HG02759 (cell line): Measurements from ENCODE around the gene C14orf93.

Experiments
- ATAC-seq: cut with Tn5 transposase; IDR thresholded peaks from one replicate; pipeline ENCODE4 v1.9.1; 2021; ENCODE audit warnings: mild to moderate bottlenecking, moderate library complexity; ENCODE audit not compliant: unreplicated experiment

Gene C14orf93

DNA sequence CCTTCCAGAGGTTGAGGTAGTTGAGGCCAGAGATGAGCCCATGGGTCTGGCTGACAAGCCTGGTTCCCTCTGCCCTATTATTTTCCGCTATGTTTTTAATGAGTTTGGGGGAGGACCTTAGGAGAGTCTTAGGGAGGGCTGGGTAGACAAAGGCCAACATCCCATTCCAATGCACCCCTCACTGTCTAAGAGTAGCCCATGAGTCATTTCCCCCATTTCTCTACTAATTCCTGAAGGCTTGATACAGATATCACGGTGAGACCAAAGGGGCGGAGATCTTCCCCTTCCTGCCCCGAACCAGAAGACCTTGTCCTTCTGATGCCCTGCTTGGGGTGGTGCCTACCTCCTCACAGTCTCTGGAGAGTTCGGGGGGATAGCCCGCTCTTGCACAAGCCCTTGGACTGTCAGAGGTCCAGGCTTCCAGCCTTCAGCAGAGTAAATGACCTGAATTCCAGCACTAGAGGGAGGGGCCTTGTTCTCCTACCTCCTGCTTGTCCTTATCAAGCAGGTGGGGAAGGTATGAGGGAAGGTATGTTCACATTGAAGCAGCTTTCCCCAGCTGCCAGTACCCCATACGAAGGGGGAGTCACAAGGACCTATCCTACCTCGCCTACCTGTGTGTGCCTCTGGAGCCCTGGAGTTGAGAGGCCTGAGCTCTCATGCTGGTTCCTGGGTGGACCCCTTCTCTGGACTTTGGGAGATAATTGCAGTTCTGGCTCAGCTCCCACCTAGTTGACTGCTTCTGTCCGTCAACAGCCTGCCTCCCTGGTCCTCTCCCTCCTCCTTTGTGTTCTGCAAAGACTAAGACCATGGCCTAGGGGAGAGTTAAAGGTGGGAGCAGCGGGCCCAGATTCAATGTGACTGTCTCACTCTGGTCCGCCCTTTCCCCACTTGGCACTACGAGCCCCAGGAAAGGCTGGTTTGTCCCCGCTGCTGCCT lies 35.7 kb upstream of the C14orf93 start:
- ATAC-seq: no peak

DNA sequence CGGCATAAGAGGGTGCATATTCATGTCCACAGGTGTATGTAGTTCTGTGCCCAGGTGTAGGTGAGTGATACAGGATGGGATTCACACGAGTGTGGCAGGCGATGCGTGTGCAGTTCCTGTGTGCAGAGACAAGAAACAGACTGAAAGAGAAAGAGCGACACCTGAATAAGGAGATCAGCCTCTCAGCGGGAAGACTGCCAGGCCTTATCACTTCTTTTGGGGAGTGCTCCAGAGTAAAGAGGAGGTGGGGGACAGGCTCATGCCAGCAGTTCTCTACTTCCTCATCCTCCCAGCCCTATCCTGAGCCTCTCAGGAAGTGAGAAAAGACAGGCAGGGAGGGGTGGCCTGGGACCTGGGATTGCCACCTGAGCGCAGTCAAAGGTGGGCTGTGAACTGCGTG lies 34.9 kb upstream of the C14orf93 start:
- no peak for ATAC-seq

DNA sequence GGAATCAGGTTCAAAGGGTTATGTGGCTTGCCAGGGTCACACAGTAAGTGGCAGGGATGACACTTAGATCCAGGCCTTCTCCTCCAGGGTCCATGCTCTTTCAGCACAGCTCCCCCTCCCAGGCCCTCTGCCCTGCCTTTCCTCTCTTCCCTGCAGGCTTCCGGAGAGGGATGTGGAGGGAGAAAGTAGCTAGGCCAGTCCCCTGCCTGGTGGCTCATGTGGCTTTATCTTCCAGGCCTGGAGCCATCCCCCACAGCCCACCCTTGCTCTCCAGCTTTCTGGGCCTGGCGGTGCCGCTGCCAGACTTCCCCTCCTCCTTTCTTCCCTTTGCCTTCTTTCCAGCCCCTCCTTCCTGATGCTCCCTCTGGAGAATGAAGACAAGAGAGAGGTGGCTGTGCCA lies 33.8 kb upstream of the C14orf93 start:
- ATAC-seq: no peak

DNA sequence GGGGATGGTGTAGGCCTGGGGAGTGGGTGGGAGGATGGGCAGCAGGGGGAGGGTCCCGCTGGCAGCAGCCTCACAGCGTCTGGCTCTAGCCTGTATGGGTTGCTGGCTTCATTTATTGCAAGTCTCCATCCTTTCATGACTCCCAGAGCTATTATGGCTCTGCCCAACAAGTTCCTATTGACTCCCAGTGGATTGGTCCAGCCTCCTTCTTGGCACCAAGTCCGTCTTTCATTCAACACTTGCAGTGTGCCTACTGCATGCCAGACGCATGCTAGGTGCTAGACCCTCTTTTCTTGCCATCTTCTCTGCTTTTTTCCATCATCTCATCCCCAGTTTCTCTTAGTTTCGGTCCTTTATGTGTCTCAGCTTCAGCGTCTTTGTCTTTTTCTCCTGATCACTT lies 33.2 kb upstream of the C14orf93 start:
- no peak for ATAC-seq

DNA sequence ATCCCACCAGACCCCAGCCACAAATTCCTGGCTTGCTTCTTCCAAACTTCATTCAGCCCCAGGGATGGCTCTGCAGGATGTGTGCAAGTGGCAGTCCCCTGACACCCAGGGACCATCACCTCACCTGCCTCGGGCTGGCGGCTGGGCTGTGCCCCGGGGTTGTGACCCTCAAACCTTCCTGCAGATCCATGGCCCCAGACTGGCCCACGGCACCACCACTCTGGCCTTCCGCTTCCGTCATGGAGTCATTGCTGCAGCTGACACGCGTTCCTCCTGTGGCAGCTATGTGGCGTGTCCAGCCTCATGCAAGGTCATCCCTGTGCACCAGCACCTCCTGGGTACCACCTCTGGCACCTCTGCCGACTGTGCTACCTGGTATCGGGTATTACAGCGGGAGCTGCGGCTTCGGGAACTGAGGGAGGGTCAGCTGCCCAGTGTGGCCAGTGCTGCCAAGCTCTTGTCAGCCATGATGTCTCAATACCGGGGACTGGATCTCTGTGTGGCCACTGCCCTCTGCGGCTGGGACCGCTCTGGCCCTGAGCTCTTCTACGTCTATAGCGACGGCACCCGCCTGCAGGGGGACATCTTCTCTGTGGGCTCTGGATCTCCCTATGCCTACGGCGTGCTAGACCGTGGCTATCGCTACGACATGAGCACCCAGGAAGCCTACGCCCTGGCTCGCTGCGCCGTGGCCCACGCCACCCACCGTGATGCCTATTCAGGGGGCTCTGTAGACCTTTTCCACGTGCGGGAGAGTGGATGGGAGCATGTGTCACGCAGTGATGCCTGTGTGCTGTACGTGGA lies 32.4 kb upstream of the C14orf93 start, which contains the start of gene PSMB11:
Gene PSMB11 (plus strand): TSS at position 51 of the 804 bp plus-strand sequence. CDS start 14 bp downstream, at position 65.
- ATAC-seq: no peak

DNA sequence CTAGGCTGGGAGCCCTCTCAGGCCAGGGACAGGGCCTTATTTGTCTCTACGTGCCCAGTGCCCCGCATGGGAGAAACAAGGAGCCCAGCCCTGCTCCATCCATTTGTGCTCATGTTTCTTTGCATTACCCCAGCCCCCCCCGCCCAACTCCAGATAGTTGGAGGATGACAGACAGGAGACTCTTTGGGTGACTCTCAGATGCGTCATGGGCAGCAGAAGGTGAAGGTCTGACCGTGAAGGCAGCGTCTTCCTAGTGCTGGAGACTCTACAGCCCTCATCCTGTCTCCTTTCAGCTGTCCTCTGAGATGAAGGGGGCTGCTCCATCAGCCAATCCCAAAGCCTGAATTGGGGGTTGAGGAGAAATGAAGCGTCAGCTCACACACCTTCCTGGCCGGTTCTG lies 31.8 kb upstream of the C14orf93 start:
- no peak for ATAC-seq

DNA sequence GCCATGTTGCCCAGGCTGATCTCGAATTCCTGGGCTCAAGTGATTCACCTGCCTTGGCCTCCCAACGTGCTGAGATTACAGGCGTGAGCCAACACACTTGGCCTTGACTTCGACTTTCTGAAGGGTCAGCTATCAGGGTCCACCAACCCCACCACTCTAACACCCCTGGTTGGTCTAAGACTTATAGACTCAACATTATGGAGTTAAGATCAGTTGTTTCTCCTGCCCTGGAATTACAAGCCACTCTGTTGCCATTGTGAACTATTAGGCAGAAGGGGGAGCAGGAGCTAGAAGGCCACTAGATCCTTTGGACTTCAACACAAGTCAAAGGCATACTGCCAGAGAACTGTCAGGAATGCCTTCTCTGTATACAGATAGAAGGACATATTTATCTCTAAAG lies 30.2 kb upstream of the C14orf93 start:
- no peak for ATAC-seq

DNA sequence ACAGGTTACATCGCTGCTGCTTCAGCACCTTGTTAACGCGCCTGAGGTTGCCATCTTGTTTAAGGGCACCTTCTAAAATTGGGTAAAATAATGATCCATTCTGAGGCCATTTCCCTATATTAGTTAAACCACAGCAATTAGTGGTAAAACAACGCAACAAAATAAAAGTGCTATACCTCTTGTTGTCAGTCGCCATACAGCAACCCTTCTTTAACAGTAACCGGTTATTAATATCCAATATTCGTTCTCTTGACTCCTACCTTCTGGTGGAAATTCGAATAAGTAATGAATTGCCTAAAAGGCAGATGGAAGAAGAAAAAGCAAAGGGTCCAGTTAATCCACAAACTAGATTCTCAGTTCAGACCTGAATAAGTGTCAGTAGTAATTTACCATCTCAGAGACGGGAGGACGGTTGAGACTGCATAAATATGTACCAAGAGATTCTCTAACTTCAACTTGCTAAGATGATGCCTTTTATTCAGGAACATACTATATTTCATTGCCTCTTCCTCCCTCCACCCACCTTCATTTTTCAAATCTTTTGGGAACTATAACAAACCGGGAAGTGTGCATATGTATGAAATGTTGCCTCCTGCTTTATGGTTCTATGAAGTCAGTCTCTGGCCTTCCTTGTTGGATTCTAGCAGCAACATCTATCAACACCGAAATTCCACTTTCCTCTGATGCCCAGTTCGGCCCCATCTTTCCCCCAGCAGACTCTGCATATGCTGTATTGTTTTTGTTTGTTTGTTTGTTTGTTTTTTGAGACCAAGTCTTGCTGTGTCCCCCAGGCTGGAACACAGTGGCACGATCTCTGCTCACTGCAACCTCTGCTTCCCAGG lies 25.6 kb upstream of the C14orf93 start:
- ATAC-seq: no peak

DNA sequence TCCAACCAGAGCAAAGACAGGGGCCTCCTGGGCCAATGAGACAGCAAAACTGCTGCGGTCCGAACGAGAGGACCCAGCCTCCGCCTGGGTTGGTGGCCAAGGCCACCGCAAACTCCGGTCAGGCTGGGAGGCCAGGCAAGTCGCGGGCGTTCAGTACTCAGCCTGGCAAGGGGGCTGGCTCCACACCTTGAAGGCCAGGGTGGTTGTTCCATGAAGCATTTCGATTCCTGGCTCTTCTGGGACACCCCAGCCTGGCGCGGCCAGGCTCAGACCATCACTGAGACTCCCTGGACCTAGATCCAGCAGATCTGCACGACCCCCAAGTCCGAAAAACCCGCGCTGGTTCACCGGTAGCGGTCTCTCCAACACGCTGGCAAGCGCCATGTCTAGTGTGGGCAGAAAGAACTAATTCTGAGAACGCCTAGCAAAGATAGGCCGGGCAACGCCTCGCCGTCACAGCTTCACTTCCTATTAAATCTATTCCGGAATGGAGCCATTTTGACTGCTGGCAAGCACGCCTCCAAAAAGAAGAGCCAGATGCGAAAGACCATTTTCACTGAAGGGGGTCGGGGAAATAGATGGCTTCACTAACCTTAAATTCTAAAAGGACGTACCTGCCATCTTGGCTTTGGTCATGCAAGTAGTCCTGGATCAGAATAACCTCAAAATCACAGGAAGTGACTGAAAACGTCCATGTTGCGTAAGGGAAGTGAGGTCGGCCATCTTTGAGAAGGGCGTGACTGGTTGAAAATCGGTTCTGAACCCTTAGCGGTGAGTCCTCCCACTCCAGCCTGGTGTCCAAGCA lies 24.8 kb upstream of the C14orf93 start, which contains the start of gene PSMB5:
Gene PSMB5 (minus strand): TSS at position 403 of the 805 bp plus-strand sequence. CDS start 19 bp downstream, at position 384.
- ATAC-seq: peak; percentile 93

DNA sequence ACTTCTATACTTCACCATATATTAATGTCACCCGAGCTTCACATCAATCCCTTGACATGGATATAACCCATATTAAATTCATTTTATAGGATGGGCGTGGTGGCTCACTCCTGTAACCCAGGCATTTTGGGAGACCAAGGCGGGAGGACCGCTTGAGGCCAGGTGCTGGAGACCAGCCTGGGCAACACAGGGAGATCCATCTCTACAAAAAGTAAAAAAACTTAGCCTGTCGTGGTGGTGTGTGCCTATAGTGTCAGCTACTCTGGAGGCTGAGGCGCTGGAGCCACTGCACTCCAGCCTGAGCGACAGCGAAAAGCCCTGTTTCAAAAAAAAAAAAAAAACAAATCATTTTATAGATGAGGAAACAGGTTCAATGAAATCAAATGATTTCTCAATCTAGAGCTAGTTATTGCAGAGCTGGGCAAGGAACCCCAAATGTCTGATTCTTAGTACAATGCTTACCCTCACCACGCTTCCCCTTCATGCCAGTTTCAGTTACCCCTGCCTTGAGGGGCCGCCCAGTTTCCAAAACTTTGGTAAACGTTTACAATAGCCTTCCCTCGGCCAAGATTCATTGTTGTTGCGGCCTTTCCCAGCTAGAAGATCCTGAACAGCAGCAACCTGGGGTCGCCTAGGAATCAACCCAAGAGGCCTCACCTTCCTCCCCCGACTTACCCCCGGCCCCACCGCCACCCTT lies 24.0 kb upstream of the C14orf93 start:
- ATAC-seq: no peak

DNA sequence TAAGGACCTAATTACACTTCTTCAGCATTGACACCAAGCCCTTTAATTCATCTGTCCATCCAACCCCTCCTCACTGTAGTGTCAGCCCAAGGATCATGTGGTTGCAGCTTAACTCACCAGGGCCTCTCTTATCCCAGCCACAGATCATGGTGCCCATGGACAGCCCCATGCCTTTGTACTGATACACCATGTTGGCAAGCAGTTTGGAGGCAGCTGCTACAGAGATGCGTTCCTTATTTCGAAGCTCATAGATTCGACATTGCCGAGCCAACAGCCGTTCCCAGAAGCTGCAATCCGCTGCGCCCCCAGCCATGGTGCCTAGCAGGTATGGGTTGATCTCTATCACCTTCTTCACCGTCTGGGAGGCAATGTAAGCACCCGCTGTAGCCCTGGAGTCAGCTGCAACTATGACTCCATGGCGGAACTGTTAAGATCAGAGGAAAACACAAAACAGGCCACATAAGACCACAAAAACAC lies 23.3 kb upstream of the C14orf93 start:
- ATAC-seq: no peak

DNA sequence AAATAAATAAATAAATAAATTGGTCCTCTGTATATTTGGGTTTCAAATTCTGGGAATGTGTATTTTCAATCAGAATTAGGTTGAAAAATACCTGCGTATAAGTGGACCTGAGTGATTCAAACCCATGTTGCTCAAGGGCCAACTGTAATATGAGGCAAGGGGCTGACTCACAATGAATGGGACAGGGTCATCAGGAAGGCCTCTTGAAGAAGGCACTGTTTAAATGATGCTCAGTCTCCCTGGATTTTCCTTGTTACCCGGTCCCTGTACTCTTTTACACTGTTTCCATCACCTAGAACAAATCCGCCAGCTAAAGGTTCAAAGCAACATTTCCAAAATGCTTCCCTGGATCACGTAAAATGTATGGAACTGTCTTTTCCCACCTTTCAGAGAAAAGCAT lies 21.0 kb upstream of the C14orf93 start:
- ATAC-seq: no peak

DNA sequence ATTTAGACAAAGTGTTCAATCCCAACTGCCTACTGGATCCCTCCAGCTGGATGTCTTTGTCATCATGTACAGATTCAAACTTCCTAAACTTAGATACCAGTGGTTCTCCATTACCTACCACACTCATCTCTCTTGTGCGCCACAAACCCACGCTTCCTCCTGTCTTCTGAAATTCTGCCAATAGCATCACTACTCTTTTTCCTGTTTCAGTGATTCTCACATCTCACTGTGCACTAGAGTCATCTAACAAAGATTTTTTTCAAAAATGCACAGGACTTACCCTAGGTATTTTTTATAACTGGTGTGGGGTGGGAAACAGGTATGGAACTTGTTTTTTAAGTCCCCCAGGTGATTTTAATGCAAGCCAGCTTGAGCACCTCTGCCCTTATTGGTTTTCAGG lies 18.9 kb upstream of the C14orf93 start:
- no peak for ATAC-seq

DNA sequence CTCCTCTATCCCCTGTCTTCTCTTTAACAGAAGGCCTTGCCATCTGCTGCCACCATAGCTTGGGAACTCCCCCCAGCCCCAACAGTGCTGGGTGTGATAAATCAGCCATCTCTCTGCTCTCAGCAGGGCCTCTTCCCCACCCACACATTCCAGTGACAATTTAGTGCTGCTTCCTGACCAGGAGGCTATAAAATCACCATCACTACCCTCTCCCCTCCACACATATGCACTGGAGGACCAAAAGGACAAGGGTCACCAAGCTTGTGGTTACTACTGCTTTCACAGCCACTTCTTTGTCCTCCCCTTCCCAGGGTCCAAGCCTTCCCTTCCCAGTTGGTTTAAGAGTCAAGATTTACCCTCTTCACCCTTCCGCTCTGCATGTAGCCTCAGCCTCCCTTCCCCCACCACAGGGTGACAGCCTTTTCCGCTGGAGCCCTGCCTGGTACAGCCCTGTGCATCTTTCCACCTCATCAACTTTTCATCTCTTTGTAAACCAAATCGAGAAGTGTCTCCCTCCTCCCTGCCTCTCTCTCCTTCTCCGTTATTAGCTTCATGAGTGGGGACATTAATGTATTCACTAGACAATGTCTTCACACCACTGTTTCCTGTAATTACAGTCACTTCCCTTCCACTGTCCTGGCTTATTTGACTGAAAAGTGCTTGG lies 15.3 kb upstream of the C14orf93 start:
- ATAC-seq: no peak

DNA sequence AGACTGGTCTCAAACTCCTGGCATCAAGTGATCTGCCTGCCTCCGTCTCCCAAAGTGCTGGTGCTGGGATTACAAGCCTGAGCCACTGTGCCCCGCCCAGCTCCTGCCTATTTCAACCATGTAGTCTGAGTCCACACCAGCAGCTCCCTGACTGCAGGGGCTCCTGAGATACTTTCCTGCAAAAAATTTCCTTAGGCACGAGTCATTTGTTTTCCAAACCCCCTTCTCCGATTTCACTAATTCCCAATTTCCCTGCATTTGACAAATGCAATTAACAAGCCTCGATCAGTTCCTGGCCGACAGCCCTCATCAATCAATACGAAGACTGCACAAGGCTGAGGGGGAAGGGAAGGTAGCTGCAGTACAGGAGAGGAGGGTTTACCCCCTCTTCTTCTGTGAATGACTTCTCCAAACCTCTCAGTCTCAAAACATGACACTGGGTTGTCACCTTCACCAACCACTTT lies 14.7 kb upstream of the C14orf93 start:
- no peak for ATAC-seq

DNA sequence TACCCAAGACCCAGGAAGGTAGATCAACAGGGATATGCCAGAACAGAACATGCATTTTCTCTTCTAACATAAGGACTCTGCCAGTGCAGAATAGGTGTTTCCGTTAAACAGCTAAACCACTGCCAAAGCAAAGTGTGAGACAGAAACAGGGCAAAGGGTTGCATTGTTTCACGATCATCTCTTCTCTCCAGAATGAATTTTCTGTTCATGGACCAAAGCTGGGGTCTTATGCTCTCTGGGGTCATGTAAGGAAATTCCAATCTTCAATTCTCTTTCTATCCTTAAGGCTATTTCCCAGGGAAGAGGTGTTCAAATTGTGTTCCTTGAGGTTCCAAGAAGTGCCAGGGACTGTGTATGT lies 13.8 kb upstream of the C14orf93 start:
- ATAC-seq: no peak

DNA sequence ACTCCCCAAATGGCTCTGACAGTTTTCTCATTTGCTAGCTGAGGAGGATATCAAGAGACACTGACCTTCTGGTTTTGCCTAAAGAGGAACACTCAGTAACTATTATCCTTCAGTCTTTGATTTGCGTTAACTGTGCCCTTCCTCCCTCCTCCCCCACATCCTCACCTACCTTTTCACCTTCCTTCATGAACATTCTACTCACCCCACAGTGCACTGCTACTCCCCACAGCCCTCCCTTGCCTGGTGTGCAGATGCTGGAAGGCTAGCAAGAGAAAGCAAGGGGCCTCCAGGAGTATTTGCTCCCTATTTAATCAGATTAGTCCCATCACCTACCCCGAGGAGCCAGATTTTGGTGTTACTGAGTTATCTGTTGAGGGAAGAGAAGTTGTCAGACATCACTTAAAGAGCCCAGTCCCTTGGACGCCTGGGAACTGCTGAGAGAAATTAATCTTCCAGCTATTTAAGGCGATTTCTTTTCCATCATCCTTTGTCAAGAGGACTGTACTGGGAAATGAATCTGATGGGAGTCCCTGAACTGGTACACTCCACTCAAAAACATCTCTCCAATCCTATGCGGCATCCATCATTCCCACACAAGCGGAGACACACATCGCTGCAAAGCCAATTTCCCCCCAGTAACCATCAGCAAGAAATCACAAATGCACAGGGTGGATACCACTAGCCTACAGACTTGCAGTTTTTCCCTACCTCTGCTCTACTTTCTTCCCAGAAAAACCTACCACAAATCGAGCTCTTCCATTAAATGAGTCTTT lies 13.3 kb upstream of the C14orf93 start:
- no peak for ATAC-seq

DNA sequence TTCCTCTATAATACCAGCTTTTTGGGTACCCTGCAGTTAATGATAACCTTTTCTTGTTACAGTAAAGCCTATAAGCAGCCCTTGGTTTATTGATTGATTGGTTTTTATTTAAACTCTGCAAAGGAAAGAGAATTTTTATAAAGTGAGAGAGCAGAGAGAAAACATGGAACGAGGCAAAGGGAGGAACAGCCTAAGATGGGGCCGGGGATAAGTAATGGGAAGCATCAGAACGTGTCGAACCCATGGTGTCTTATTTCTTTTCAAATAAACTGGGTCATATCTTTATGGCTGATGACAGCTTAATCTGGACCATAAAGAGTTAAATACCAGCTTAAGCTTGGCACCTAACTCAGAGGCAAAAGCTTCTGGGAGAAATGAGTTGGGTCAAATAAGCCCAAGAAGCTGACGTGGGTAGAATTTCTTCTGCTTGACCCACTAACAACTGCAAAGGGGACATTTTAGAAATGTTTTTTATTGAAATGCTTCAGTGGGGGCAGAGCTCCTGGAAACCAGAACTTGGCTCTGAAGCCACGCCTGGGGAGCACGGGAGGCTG lies 12.0 kb upstream of the C14orf93 start:
- no peak for ATAC-seq
